Measurements from ENCODE around the gene EIF3D.
"Not testable (repeated sequence)": the region's sequence is repeated elsewhere in the genome, so short reads cannot be mapped to it uniquely, and the experiment has no call there.

EIF3D gene

DNA sequence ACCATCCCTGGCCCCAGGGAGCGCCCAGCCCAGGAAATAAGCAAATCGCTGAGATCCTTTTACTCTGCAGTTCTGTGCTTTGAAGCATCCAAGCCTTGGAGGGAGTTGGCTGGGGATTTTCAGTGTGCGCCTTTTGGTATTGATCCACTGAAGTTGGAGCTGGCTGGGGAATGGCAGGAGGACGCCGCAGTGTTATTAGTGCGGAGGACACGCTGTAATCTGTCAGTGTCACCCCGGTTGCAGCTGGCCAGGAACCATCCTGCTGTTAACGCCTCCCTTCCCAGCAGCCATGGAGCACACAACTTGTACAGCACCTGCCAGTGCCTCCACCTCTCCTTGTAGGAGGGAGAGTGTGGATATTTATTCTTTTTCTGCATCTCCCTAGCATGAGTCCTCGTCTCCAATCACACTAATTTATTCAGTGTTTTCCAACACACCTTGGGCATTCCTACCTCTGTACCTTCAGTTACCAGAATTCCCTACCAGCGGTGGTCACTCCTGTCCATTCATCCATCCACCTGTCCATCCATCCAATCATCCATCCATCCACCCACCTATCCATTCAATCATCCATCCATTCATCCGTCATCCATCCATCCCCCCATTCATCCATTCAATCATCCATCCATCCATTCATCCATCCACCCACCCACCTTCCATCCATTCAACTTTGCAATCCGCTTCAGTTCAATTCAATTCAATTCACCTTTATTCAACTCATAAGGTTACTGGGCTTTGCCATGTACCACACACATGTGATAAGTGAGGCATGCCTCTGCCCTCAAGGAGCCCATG is 21.9 kb upstream of the EIF3D start:
- DNase-seq (ENCODE audit: low spot score) = no peak

GRCh38 chr22:36549033-36549432 is 20.1 kb upstream of the EIF3D start:
- no peak for DNase-seq (ENCODE audit: low spot score)

DNA sequence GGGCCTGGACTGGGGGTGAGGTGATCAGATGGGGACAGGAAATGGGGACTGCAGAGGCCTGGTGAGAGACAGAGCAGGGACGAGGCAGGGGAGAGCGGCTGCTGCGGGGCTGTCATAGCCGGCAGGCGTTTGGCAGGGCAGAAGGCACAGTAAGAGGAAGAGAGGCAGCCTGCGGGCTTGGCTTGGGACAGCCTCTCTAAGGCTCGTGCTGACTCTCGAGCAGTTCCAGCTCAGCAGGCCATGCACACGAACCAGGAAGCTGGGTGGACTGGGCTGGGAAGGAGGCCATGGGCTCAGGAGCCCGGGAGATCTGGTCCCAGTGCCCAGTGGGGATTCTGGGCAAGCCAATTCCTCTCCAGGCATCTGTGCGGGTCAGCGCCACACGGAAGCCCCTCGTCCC is 19.6 kb upstream of the EIF3D start:
- no peak for DNase-seq (ENCODE audit: low spot score)

DNA sequence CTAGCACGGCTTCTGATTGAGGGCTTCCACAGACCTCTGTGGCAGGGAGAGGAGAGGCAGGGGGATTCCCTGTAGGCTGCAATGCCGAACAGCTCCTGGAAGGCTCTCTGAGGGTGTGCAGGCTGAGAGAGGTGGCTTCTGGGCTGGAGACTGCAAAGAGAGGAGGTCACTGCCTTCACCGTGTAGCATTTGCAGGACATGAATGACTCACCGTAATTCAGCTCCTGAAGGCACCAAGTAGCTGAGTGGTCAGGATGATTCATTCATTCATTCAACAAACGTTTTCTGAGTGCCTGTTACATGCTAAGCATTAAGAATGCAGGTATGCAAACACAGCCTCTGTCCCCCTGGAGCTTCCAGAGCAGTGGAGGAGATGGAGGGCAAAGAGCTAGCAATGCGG is 18.0 kb upstream of the EIF3D start:
- no peak for DNase-seq (ENCODE audit: low spot score)

DNA sequence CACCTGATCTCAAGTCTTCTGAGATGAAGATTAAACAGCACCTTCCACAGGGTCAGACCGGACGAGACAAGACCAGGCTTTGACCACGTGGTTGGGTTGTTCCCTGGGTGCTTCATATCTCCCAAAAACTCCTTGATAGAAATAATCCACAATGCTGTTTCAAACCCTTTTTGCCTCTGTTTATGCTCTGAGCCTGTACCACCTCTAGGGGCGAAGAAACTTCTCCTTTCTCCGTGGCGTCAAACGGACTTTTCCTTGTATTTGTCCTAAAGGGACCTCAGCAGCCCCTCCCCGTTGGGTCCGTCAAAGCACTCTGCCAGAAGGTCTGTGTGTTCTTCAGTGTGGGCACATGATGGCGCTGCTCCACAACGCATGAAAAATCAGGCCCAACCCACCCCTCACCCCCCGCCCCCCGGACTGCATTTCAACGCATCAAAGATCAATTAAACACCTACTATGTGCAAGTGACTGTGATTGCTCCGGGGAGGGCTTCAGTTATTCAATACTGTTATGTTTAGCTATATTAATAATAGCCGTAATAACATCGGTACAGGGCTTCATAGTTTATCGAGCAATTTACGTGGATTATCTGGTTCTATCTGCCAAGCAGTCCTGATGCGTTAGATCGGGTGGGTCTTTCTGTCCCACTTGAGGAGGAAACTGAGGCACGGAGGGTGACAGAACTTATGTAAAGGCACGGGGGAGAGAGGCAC is 17.3 kb upstream of the EIF3D start:
- peak; percentile 86 for DNase-seq (ENCODE audit: low spot score)

DNA sequence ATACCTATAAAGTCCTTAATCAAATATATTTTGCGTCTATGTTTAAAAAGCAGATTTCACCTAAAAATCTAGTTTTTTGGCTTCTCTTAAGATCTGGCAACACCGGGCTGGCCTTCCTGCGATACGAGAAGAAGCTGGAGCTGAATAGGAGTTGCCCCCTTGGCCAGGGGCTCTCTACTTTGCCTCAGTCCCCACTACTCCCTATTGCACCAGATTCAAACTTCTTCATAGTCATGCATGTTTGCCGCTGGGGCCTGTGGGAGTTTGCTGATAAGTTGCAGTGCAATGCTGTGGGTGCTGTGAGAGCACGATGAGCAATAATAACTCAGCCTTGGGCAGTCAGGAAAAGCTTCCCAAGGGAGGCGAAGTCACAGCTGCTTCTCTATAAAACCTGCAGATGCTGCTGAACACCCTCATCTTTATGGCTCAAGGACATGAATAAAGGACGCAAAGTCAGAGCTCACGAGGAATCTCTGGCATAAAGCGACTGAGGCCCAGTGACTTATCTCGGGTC is 15.2 kb upstream of the EIF3D start:
- no peak for DNase-seq (ENCODE audit: low spot score)

- DNase-seq (ENCODE audit: low spot score) = no peak
These were observed 13.0 kb upstream of the EIF3D start for GRCh38 chr22:36541831-36542411.

- DNase-seq (ENCODE audit: low spot score) = no peak
These were observed 12.1 kb upstream of the EIF3D start for GRCh38 chr22:36540867-36541642.

DNA sequence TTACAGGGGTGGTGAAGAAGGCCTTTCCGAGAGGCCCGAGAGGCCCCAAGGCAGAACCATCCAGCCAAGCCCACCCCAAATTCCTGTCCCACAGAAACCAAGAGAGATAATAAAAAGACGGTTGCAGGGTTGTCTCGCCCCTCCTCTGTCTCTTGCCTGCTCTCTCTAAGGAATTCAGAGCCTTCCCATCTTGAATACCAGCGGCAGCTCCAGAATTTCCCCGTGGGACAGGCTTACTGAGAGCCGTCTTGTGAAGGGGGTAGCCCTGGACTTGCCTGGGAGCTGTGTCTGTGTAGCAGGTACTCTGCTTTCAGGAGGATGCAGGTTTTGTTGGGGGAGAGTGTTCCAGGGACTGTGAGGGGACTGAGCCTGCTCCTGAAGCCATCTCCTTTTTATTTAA is 9.6 kb upstream of the EIF3D start:
- no peak for DNase-seq (ENCODE audit: low spot score)

DNA sequence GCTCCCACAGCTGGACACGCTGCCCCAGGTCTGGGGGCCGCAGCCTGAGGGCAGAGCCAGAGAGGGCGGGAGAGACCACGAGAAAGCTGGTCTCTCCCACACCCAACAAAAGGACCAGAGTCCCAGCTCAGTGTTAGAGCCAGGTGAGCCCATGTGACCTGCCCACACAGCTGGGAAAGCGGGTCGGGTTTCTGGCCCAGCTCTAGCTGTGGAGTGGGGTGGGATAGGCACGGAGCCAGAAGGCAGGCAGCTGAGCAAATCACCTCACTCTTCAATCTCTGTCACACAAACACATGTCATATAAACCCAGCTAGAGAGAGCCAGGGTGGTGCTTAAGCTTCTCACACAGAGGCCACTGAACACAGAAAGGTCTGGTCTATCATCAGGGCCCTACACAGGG is 7.8 kb upstream of the EIF3D start:
- DNase-seq (ENCODE audit: low spot score) = no peak

GRCh38 chr22:36533320-36533719 is 4.4 kb upstream of the EIF3D start:
- not testable (repeated sequence) for DNase-seq (ENCODE audit: low spot score)

GRCh38 chr22:36532466-36532865 is 3.5 kb upstream of the EIF3D start:
- no peak for DNase-seq (ENCODE audit: low spot score)

GRCh38 chr22:36528341-36528740 is 625 bp downstream of the EIF3D start:
- DNase-seq (ENCODE audit: low spot score) = no peak

GRCh38 chr22:36522662-36523061 is 6.3 kb downstream of the EIF3D start:
- no peak for DNase-seq (ENCODE audit: low spot score)

- DNase-seq (ENCODE audit: low spot score) = no peak
These were observed 8.5 kb downstream of the EIF3D start for GRCh38 chr22:36520423-36520822.

- DNase-seq (ENCODE audit: low spot score) = not testable (repeated sequence)
These were observed 9.1 kb downstream of the EIF3D start for GRCh38 chr22:36519906-36520305.

DNA sequence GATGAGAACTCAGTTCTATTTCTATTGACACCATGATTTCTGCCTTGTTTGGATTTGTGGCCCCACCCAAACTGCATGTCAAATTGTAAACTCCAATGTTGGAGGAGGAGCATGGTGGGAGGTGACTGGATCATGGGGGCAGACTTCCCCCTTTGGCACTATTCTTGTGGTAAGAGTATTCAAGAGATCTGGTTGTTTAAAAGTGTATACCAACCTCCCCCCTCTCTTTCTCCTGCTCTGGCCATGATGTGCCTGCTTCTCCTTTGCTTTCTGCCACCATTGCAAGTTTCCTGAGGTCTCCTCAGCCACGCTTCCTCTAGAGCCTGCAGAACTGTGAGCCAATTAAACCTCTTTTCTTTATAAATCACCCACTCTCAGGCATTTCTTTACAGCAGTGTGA is 14.2 kb downstream of the EIF3D start:
- no peak for DNase-seq (ENCODE audit: low spot score)

GRCh38 chr22:36512991-36513390 is 16.0 kb downstream of the EIF3D start:
- no peak for DNase-seq (ENCODE audit: low spot score)

GRCh38 chr22:36512333-36512732 is 16.6 kb downstream of the EIF3D start:
- DNase-seq (ENCODE audit: low spot score) = no peak

- DNase-seq (ENCODE audit: low spot score) = peak; percentile 67
These were observed 17.7 kb downstream of the EIF3D start for GRCh38 chr22:36510966-36511881.

GRCh38 chr22:36510384-36510783 is 18.6 kb downstream of the EIF3D start:
- no peak for DNase-seq (ENCODE audit: low spot score)

Measured in iPS-NIHi11 (cell line).